Measurements from ENCODE around the gene PHF19. TPM values are rescaled to one million over a fixed set of nuclear protein-coding genes. Genes with fewer than 3 reads are reported as not detected.
A peak's percentile ranks its signal among the peaks of the same experiment; 100 is the strongest.

Gene PHF19
- total RNA-seq, 6 donors from 2014 or later: 8.0 to 42.4 (median 19.2) TPM

DNA sequence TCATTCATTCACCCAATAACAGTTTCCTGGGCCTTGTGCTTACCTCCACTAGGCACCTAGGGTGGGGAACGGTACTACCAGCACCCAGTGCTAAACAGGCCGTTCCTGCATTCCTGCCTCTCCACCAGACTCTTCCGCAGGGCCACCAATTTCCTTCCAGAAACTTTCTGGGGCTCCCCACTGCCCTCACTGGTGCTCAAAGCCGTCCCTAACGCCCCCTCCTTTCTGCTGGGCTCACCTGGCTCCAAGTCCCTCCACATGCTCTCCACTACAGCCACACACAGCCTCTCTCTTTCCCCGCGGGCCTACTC lies 1.4 kb downstream of the PHF19 start:
- no peak for DNase-seq
- Histone ChIP-seq H3K9me3 (no peaks in the 10 kb centered on the region), H3K27me3 (no peaks in the 10 kb centered on the region), H3K36me3 (peaks cover 0 to 10% (median 2%) of the 10 kb centered on the region in 4 donors), H3K4me3 (peak overlapping the region in 3 of 4 donors; percentile 77 to 96 (median 85)), H3K4me1 (peaks cover 12 to 26% (median 17%) of the 10 kb centered on the region in 4 donors), H3K27ac (peak overlapping the region; percentile 87 to 95 (median 92))
- WGBS, 2 donors: 57 to 68% methylated on average over 7 of the region's 7 CpGs
- no peak for ATAC-seq (ENCODE audit: low FRiP score in 2 of 2)
- TF ChIP-seq POLR2A (IDR thresholded peaks at IDR 0.05) (no peak), EP300 (IDR thresholded peaks at IDR 0.05) (no peak)

DNA sequence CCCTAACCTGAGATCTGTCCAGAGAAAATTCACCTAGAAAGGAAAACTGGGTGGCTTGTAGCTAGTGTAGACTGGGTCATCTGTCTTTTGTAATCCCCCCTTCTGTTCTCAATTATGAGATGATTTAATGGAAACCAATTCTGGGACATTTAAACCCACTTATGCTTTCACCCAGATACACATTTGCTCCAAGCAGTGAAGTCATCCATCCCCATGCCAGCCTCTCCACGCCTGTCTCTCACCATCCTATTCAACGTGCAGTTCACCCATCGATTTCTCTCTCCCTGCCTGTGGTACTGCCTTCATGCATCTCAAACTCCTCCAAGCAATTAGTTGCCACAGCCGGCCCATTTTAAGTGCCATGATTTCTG lies 1.8 kb downstream of the PHF19 start:
- TF ChIP-seq EP300 (IDR thresholded peaks at IDR 0.05) (no peak), POLR2A (IDR thresholded peaks at IDR 0.05) (no peak), CTCF (IDR thresholded peaks at IDR 0.05) (no peak), POLR2AphosphoS5 (IDR thresholded peaks at IDR 0.05) (no peak)
- Histone ChIP-seq H3K36me3 (peaks cover 0 to 10% (median 2%) of the 10 kb centered on the region in 4 donors), H3K27me3 (no peaks in the 10 kb centered on the region), H3K9me3 (no peaks in the 10 kb centered on the region), H3K27ac (peak overlapping the region; percentile 87 to 95 (median 92)), H3K4me1 (peaks cover 12 to 26% (median 17%) of the 10 kb centered on the region in 4 donors), H3K4me3 (peak overlapping the region in 1 of 4 donors; percentile 96)
- ATAC-seq (ENCODE audit: low FRiP score in 2 of 2) (no peak), DNase-seq (no peak)
- 74 to 86% methylated on average over 4 of the region's 4 CpGs for WGBS, 2 donors

GRCh38 chr9:120874226-120875194 lies 2.5 kb downstream of the PHF19 start:
- H3K4me3 ChIP-seq: no peak overlapping the region
- H3K27me3 ChIP-seq: no peaks in the 10 kb centered on the region
- H3K27ac ChIP-seq: peak overlapping the region in 2 of 4 donors; percentile 18 to 95
- 93 to 95% methylated on average over 10 of the region's 10 CpGs for WGBS, 2 donors
- ATAC-seq (ENCODE audit: low FRiP score in 2 of 2) (no peak), DNase-seq (no peak)
- TF ChIP-seq EP300 (IDR thresholded peaks at IDR 0.05) (no peak), CTCF (IDR thresholded peaks at IDR 0.05) (no peak), POLR2AphosphoS5 (IDR thresholded peaks at IDR 0.05) (no peak), POLR2A (IDR thresholded peaks at IDR 0.05) (no peak)
- peaks cover 0 to 10% (median 2%) of the 10 kb centered on the region in 4 donors for H3K36me3 ChIP-seq
- peaks cover 12 to 29% (median 20%) of the 10 kb centered on the region in 4 donors for H3K4me1 ChIP-seq
- no peaks in the 10 kb centered on the region for H3K9me3 ChIP-seq

- peaks cover 17 to 33% (median 23%) of the 10 kb centered on the region in 4 donors for H3K4me1 ChIP-seq
- H3K9me3 ChIP-seq: no peaks in the 10 kb centered on the region
- H3K27ac ChIP-seq: no peak overlapping the region
- H3K27me3 ChIP-seq: no peaks in the 10 kb centered on the region
- DNase-seq (peak in 1 of 2 donors; percentile 61), ATAC-seq (ENCODE audit: low FRiP score in 2 of 2) (no peak)
- H3K4me3 ChIP-seq: no peak overlapping the region
- 55 to 79% methylated on average over 4 of the region's 4 CpGs for WGBS, 2 donors
- peaks cover 0 to 10% (median 2%) of the 10 kb centered on the region in 4 donors for H3K36me3 ChIP-seq
- TF ChIP-seq EP300 (IDR thresholded peaks at IDR 0.05): peak in 1 of 4 donors; percentile 11
- no peak for TF ChIP-seq POLR2AphosphoS5 (IDR thresholded peaks at IDR 0.05)
Measured at GRCh38 chr9:120873512-120873911, 3.5 kb downstream of the PHF19 start.

DNA sequence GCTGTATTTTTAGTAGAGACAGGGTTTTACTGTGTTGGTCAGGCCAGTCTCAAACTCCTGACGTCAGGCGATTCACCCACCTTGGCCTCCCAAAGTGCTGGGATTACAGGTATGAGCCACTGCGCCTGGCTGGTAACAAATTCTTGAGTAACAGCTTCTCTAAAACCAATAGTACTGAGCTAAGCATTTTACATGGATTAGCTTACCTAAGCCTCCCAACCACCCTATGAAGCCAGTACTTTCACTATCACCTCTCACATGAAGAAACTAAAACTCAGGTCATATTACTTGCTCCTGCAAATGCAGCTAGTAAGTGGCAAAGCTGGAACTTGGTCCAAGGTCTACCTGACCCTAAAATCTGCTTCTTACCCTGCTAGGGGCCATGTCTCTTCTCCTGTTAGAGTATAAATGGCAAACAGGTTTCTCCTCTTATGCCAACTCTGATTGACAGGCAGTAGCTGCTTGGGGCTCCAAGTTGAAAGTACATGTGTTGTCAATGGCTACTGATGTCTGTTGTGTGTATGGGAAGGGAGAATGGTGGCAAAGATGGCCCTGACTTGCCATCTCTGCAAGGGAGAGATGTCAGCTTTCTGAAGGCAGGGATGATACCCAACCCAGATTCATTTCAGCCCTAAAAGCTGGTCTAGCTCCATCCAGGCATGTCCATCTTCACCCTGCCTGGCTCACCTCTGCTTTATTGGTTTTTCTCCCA lies 4.0 kb downstream of the PHF19 start:
- TF ChIP-seq EP300 (IDR thresholded peaks at IDR 0.05) (no peak), CTCF (IDR thresholded peaks at IDR 0.05) (no peak), POLR2AphosphoS5 (IDR thresholded peaks at IDR 0.05) (no peak), POLR2A (IDR thresholded peaks at IDR 0.05) (no peak)
- H3K36me3 ChIP-seq: peaks cover 0 to 10% (median 2%) of the 10 kb centered on the region in 4 donors
- no peaks in the 10 kb centered on the region for H3K27me3 ChIP-seq
- no peak overlapping the region for H3K27ac ChIP-seq
- peaks cover 18 to 34% (median 26%) of the 10 kb centered on the region in 4 donors for H3K4me1 ChIP-seq
- WGBS, 2 donors: 76 to 98% methylated on average over 3 of the region's 3 CpGs
- ATAC-seq (ENCODE audit: low FRiP score in 2 of 2) (no peak), DNase-seq (no peak)
- H3K4me3 ChIP-seq: no peak overlapping the region
- H3K9me3 ChIP-seq: no peaks in the 10 kb centered on the region
